ENCODE data around the gene PCCA. TPM values are rescaled to one million over a fixed set of nuclear protein-coding genes. Genes with fewer than 3 reads are reported as not detected.

PCCA gene
- total RNA-seq, 1 donor from 2014 or later, result 15.3 TPM

DNA sequence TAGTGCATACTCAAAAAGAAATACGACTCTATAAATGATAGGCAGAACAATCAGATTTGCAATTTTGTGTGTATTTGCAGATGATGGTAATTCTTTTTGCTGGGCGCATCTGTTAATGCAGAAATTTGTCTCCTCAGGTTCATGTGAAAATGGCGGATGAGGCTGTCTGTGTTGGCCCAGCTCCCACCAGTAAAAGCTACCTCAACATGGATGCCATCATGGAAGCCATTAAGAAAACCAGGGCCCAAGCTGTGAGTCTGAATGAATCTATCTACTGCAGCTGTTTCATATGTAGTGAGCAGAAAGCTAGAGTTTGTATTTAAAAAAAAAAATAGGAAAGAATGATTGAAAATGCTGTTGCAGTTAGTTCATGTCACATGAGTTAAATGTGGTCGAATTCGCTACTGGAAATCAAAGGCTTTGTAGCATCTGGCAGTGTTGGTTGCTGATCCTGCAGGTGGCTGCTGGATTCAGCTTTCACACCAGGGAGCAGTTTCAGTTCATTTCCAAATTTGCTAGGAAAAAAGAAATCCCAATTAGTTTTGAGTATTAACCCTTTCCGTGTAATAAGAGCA lies 66.0 kb downstream of the PCCA start:
- DNase-seq (no peak), ATAC-seq (ENCODE audit: low read depth) (no peak)
- no peaks in the 10 kb centered on the region for H3K27me3 Mint-ChIP-seq
- no peaks in the 10 kb centered on the region for H3K4me1 Mint-ChIP-seq
- TF ChIP-seq CTCF (IDR thresholded peaks at IDR 0.05), result no peak
- H3K9me3 Mint-ChIP-seq, result no peaks in the 10 kb centered on the region
- H3K36me3 Mint-ChIP-seq (ENCODE audit: low read depth), result peaks cover 17% of the 10 kb centered on the region
- intact Hi-C loops (cut with micrococcal nuclease), result no loop called here
- POLR2A ChIA-PET, result no interaction called here
- no peak overlapping the region for H3K27ac Mint-ChIP-seq
- H3K4me3 Mint-ChIP-seq, result no peak overlapping the region
- CTCF ChIA-PET, result no interaction called here

DNA sequence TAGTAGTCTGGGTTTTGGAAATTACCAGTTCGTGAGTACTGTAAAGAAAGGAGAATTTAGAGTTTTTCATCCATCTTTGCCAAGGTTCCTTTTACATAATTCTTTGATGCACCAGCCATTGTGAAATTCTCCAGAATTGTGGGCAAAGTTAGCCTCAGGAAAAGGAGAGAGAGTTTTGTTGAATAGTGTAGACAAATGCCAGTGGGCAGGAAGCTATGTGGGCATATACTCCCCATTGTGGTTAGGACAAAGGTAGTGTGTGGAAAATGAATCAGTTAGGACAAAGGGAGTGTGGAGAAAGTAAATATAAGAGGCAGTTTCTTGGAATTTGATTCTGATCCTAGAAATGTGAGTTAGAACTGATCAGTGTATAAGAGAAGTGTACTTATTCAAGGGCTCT lies 67.9 kb downstream of the PCCA start:
- intact Hi-C loops (cut with micrococcal nuclease), result no loop called here
- ChIA-PET CTCF (interaction anchor here (1.2 kb wide), 1 partner anchor 79 kb away, joined by 3 read pairs; no protein-coding TSS in a partner anchor), POLR2A (no interaction called here)
- Mint-ChIP-seq H3K36me3 (ENCODE audit: low read depth) (peaks cover 19% of the 10 kb centered on the region), H3K27ac (no peak overlapping the region), H3K9me3 (no peaks in the 10 kb centered on the region), H3K4me3 (no peak overlapping the region), H3K27me3 (no peaks in the 10 kb centered on the region), H3K4me1 (no peaks in the 10 kb centered on the region)
- TF ChIP-seq CTCF (IDR thresholded peaks at IDR 0.05), result no peak
- ATAC-seq (ENCODE audit: low read depth), result no peak
- DNase-seq, result no peak

GRCh38 chr13:100158569-100158968 lies 69.7 kb downstream of the PCCA start:
- DNase-seq (no peak), ATAC-seq (ENCODE audit: low read depth) (no peak)
- H3K4me3 Mint-ChIP-seq, result no peak overlapping the region
- intact Hi-C loops (cut with micrococcal nuclease), result no loop called here
- H3K27me3 Mint-ChIP-seq, result no peaks in the 10 kb centered on the region
- CTCF ChIA-PET, result no interaction called here
- H3K4me1 Mint-ChIP-seq, result no peaks in the 10 kb centered on the region
- POLR2A ChIA-PET, result no interaction called here
- H3K36me3 Mint-ChIP-seq (ENCODE audit: low read depth), result peaks cover 19% of the 10 kb centered on the region
- no peaks in the 10 kb centered on the region for H3K9me3 Mint-ChIP-seq
- no peak overlapping the region for H3K27ac Mint-ChIP-seq
- TF ChIP-seq CTCF (IDR thresholded peaks at IDR 0.05), result no peak

- ChIA-PET CTCF (no interaction called here), POLR2A (no interaction called here)
- peaks cover 19% of the 10 kb centered on the region for H3K36me3 Mint-ChIP-seq (ENCODE audit: low read depth)
These were observed 70.7 kb downstream of the PCCA start for GRCh38 chr13:100159584-100159983.

DNA sequence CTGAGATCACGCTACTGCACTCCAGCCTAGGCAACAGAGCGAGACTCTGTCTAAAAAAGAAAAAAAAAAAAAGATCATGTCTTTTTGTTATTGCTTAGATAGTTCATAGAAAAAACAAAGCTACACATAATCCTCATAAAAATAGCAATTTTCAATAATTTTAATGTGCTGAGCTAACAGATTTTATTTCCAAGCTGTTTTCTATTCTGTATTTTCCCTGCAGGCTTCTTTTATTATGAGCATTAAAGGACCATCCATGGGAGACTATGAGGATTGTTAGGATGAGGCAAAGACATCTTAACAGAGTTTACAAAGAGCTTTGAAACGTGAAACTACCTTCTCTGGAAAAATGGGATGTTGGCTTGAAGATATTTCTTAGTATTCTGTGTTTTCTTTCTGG lies 71.6 kb downstream of the PCCA start:
- no peaks in the 10 kb centered on the region for H3K9me3 Mint-ChIP-seq
- no peaks in the 10 kb centered on the region for H3K27me3 Mint-ChIP-seq
- H3K36me3 Mint-ChIP-seq (ENCODE audit: low read depth), result peaks cover 16% of the 10 kb centered on the region
- TF ChIP-seq CTCF (IDR thresholded peaks at IDR 0.05), result no peak
- ChIA-PET POLR2A (no interaction called here), CTCF (no interaction called here)
- intact Hi-C loops (cut with micrococcal nuclease), result no loop called here
- DNase-seq (no peak), ATAC-seq (ENCODE audit: low read depth) (no peak)
- H3K4me3 Mint-ChIP-seq, result no peak overlapping the region
- no peaks in the 10 kb centered on the region for H3K4me1 Mint-ChIP-seq
- no peak overlapping the region for H3K27ac Mint-ChIP-seq

More at GRCh38 chr13:100159584-100159983, 70.7 kb downstream of the PCCA start:
- H3K9me3 Mint-ChIP-seq, result no peaks in the 10 kb centered on the region
- no peak for TF ChIP-seq CTCF (IDR thresholded peaks at IDR 0.05)
- no peak overlapping the region for H3K27ac Mint-ChIP-seq
- no peak overlapping the region for H3K4me3 Mint-ChIP-seq
- H3K4me1 Mint-ChIP-seq, result no peaks in the 10 kb centered on the region
- intact Hi-C loops (cut with micrococcal nuclease), result no loop called here
- DNase-seq, result no peak
- no peak for ATAC-seq (ENCODE audit: low read depth)
- H3K27me3 Mint-ChIP-seq, result no peaks in the 10 kb centered on the region
